ENCODE measurements around the gene YAF2. TPM values are rescaled to one million over a fixed set of nuclear protein-coding genes. Genes with fewer than 3 reads are reported as not detected.

Gene YAF2
- total and polyA plus RNA-seq, 2 experiments from 2014 or later = 26.9 to 39.3 TPM

- H3K9me3 ChIP-seq (ENCODE audit: low read depth) = no peaks in the 10 kb centered on the region
- TF ChIP-seq CTCF (IDR thresholded peaks at IDR 0.05; ENCODE audit: low read depth, low read length) = no peak
- no peak overlapping the region for H3K27ac ChIP-seq
- H3K36me3 ChIP-seq = no peaks in the 10 kb centered on the region
- H3K4me3 ChIP-seq = no peak overlapping the region
- peak; percentile 37 to 42 for DNase-seq (ENCODE audit: low read depth in 1 of 2, low spot score in 1 of 2)
- H3K27me3 ChIP-seq = no peaks in the 10 kb centered on the region
- H3K4me1 ChIP-seq (ENCODE audit: low read depth) = peaks cover 20% of the 10 kb centered on the region
These were observed 97.1 kb downstream of the YAF2 start for GRCh38 chr12:42140901-42141300.

GRCh38 chr12:42135259-42135814, 102.7 kb downstream of the YAF2 start:
- no peaks in the 10 kb centered on the region for H3K36me3 ChIP-seq
- H3K27ac ChIP-seq = no peak overlapping the region
- no peak overlapping the region for H3K4me3 ChIP-seq
- H3K9me3 ChIP-seq (ENCODE audit: low read depth) = no peaks in the 10 kb centered on the region
- no peaks in the 10 kb centered on the region for H3K4me1 ChIP-seq (ENCODE audit: low read depth)
- no peaks in the 10 kb centered on the region for H3K27me3 ChIP-seq
- DNase-seq (ENCODE audit: low read depth in 1 of 2, low spot score in 1 of 2) = peak in 1 of 2 donors; percentile 82
- TF ChIP-seq CTCF (IDR thresholded peaks at IDR 0.05; ENCODE audit: low read depth, low read length) = no peak

GRCh38 chr12:42130672-42131402, 107.2 kb downstream of the YAF2 start:
- TF ChIP-seq CTCF (IDR thresholded peaks at IDR 0.05; ENCODE audit: low read depth, low read length) = no peak
- Histone ChIP-seq H3K4me1 (ENCODE audit: low read depth) (peaks cover 10% of the 10 kb centered on the region), H3K9me3 (ENCODE audit: low read depth) (no peaks in the 10 kb centered on the region), H3K36me3 (no peaks in the 10 kb centered on the region), H3K4me3 (no peak overlapping the region), H3K27ac (no peak overlapping the region), H3K27me3 (no peaks in the 10 kb centered on the region)
- DNase-seq (ENCODE audit: low read depth in 1 of 2, low spot score in 1 of 2) = peak in 1 of 2 donors; percentile 70

GRCh38 chr12:42129595-42130204, 108.3 kb downstream of the YAF2 start:
- H3K4me3 ChIP-seq = no peak overlapping the region
- peak; percentile 58 to 77 for DNase-seq (ENCODE audit: low read depth in 1 of 2, low spot score in 1 of 2)
- TF ChIP-seq CTCF (IDR thresholded peaks at IDR 0.05; ENCODE audit: low read depth, low read length) = peak; percentile 81
- no peak overlapping the region for H3K27ac ChIP-seq
- no peaks in the 10 kb centered on the region for H3K27me3 ChIP-seq
- H3K4me1 ChIP-seq (ENCODE audit: low read depth) = peaks cover 16% of the 10 kb centered on the region
- H3K36me3 ChIP-seq = no peaks in the 10 kb centered on the region
- H3K9me3 ChIP-seq (ENCODE audit: low read depth) = no peaks in the 10 kb centered on the region

- no peaks in the 10 kb centered on the region for H3K36me3 ChIP-seq
- no peak for TF ChIP-seq CTCF (IDR thresholded peaks at IDR 0.05; ENCODE audit: low read depth, low read length)
- H3K27me3 ChIP-seq = no peaks in the 10 kb centered on the region
- H3K9me3 ChIP-seq (ENCODE audit: low read depth) = no peaks in the 10 kb centered on the region
- H3K4me3 ChIP-seq = no peak overlapping the region
- H3K4me1 ChIP-seq (ENCODE audit: low read depth) = peaks cover 20% of the 10 kb centered on the region
- no peak overlapping the region for H3K27ac ChIP-seq
- DNase-seq (ENCODE audit: low read depth in 1 of 2, low spot score in 1 of 2) = no peak
These were observed 109.2 kb downstream of the YAF2 start for GRCh38 chr12:42128888-42129287.

All from cardiac muscle cell (in vitro differentiated cells and primary cell).